ENCODE results near the gene DISP1. TPM values are rescaled to one million over a fixed set of nuclear protein-coding genes. Genes with fewer than 3 reads are reported as not detected.

The DISP1 gene
- total RNA-seq (6.4 and 10.4 TPM in 2 replicates), polyA plus RNA-seq (7.0 and 10.7 TPM in 2 replicates)

GRCh38 chr1:222814536-222815439 lies at the start of gene DISP1:
Gene DISP1, plus strand, starts transcription at chr1:222815039. Its CDS starts 127,785 bp downstream, at chr1:222942824.
- no peaks in the 10 kb centered on the region for H3K36me3 ChIP-seq
- DNase-seq (ENCODE audit: low read depth in 1 of 2, low spot score in 1 of 2): peak; percentile 88
- H3K4me1 ChIP-seq (ENCODE audit: low read depth): peaks cover 6% of the 10 kb centered on the region
- no peaks in the 10 kb centered on the region for H3K27me3 ChIP-seq
- peak within 1 kb of the TSS; percentile 61 for H3K4me3 ChIP-seq
- no peak for TF ChIP-seq CTCF (IDR thresholded peaks at IDR 0.05; ENCODE audit: low read depth, low read length)
- H3K27ac ChIP-seq: peak within 1 kb of the TSS; percentile 76
- H3K9me3 ChIP-seq (ENCODE audit: low read depth): no peaks in the 10 kb centered on the region

- Histone ChIP-seq H3K4me3 (no peak overlapping the region), H3K4me1 (ENCODE audit: low read depth) (no peaks in the 10 kb centered on the region), H3K27me3 (no peaks in the 10 kb centered on the region), H3K36me3 (no peaks in the 10 kb centered on the region), H3K27ac (no peak overlapping the region), H3K9me3 (ENCODE audit: low read depth) (no peaks in the 10 kb centered on the region)
- DNase-seq (ENCODE audit: low read depth in 1 of 2, low spot score in 1 of 2): no peak
- TF ChIP-seq CTCF (IDR thresholded peaks at IDR 0.05; ENCODE audit: low read depth, low read length): no peak
Measured at GRCh38 chr1:222767152-222767571, 47.7 kb upstream of the DISP1 start.

GRCh38 chr1:222768592-222768991 lies 46.2 kb upstream of the DISP1 start:
- TF ChIP-seq CTCF (IDR thresholded peaks at IDR 0.05; ENCODE audit: low read depth, low read length): no peak
- H3K4me1 ChIP-seq (ENCODE audit: low read depth): no peaks in the 10 kb centered on the region

GRCh38 chr1:222769181-222769580 lies 45.7 kb upstream of the DISP1 start:
- Histone ChIP-seq H3K27ac (no peak overlapping the region), H3K36me3 (no peaks in the 10 kb centered on the region), H3K4me1 (ENCODE audit: low read depth) (no peaks in the 10 kb centered on the region), H3K9me3 (ENCODE audit: low read depth) (no peaks in the 10 kb centered on the region), H3K4me3 (no peak overlapping the region), H3K27me3 (no peaks in the 10 kb centered on the region)
- no peak for TF ChIP-seq CTCF (IDR thresholded peaks at IDR 0.05; ENCODE audit: low read depth, low read length)
- DNase-seq (ENCODE audit: low read depth in 1 of 2, low spot score in 1 of 2): no peak

More at GRCh38 chr1:222768592-222768991, 46.2 kb upstream of the DISP1 start:
- Histone ChIP-seq H3K4me3 (no peak overlapping the region), H3K36me3 (no peaks in the 10 kb centered on the region), H3K27ac (no peak overlapping the region), H3K27me3 (no peaks in the 10 kb centered on the region), H3K9me3 (ENCODE audit: low read depth) (no peaks in the 10 kb centered on the region)
- DNase-seq (ENCODE audit: low read depth in 1 of 2, low spot score in 1 of 2): no peak

- no peaks in the 10 kb centered on the region for H3K4me1 ChIP-seq (ENCODE audit: low read depth)
- no peaks in the 10 kb centered on the region for H3K9me3 ChIP-seq (ENCODE audit: low read depth)
- DNase-seq (ENCODE audit: low read depth in 1 of 2, low spot score in 1 of 2): no peak
- no peak overlapping the region for H3K27ac ChIP-seq
- no peaks in the 10 kb centered on the region for H3K27me3 ChIP-seq
- no peak for TF ChIP-seq CTCF (IDR thresholded peaks at IDR 0.05; ENCODE audit: low read depth, low read length)
- H3K36me3 ChIP-seq: no peaks in the 10 kb centered on the region
- H3K4me3 ChIP-seq: no peak overlapping the region
Measured at GRCh38 chr1:222769971-222770620, 44.7 kb upstream of the DISP1 start.

All from cardiac muscle cell (in vitro differentiated cells and primary cell).